NCI-H1417 (cell line): ENCODE measurements around the gene ACSF3.

Source experiments
- DNase-seq, 3 experiments: peaks; one replicate each; lab custom pipeline; 2025; lab: John Stamatoyannopoulos, UW

Gene ACSF3

GRCh38 chr16:89112377-89113151 is 18.9 kb downstream of the ACSF3 start:
- DNase-seq, result no peak

DNA sequence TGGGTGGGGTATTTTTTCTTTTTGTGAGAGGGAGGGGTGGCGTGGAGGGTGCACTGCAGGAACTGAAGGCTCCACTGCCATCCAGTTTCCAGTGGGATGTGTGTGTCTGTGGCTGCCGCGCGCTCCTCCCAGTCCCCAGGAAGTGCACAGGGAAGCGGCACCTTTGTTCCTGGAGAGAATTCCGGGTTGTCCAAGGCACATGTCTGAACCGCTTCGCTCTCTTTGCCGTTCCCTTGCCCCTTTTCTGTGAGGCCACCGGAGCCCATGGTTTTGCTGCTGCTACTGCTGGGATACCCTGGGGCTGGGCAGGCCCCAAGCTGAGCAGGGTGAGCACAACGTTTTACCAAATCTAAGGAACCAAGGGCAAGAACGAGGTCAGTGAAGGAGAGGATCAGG is 19.5 kb downstream of the ACSF3 start:
- DNase-seq, result no peak

GRCh38 chr16:89113661-89114060 is 20.0 kb downstream of the ACSF3 start:
- DNase-seq, result no peak

- DNase-seq, result peak in 1 of 3 experiments; percentile 15
Measured at GRCh38 chr16:89114159-89114981, 20.7 kb downstream of the ACSF3 start.

DNA sequence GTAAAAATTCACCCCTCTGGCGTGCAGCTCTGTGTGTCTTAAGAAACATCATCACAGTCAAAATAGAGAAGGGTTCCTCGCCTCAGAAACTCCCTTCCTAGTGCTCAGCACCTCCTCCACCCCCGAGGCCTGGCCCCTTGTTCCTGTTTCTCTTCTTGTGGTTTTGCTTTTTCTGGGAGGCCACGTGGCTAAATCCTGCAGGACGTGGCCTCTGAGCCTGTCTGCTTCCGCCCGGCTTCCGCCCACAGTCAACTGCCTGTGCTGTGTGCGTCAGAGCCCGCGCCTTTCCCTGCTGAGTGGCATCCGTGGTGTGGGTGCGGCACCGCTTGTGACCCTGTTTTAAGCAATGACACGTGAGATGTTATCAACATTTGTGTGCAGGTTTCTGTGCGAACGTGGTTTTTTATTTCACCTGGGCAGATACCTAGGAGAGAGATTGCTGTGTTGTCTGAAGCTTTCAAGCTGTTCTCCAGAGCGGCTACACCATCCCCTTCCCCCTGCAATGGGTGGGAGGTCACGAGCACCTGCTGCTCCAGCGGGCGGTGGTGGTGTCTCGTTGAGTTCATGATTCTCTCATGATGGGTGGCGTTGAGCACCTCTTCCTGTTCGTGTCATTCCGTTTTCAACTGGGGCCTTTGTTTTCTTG is 21.7 kb downstream of the ACSF3 start:
- peak in 1 of 3 experiments; percentile 60 for DNase-seq

GRCh38 chr16:89116341-89117226 is 22.9 kb downstream of the ACSF3 start:
- no peak for DNase-seq

DNA sequence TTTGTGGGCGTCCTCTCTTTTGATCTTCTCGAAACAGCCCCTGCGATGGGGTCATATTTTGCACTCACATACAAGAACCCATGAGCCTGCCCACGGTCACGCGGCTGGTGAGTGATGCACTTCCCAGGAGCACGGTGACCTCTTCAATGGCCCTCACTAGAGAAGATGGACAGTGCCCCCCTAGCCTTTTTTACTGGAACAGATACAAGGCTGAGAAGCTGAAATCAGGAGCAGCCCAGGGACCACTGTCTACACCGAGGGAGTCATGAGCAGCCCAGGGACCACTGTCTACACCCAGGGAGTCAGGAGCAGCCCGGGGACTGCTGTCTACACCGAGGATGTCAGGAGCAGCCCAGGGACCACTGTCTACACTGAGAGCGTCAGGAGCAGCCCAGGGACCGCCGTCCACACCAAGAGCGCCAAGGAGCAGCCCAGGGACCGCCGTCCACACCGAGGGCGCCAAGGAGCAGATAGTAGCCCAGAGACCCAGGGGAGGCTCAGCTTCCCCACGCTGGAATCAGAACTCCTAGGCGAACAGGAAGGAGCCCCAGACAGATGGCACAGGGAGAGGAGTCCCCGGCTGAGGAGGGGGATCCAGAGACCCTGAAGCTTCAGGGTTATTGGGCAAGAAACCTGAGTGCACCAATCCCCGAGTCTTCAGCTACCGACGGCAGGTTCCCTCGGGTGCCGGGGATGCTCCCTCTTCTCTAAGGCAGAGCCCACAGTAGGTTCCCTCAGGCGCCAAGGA is 23.7 kb downstream of the ACSF3 start:
- DNase-seq, result no peak

DNA sequence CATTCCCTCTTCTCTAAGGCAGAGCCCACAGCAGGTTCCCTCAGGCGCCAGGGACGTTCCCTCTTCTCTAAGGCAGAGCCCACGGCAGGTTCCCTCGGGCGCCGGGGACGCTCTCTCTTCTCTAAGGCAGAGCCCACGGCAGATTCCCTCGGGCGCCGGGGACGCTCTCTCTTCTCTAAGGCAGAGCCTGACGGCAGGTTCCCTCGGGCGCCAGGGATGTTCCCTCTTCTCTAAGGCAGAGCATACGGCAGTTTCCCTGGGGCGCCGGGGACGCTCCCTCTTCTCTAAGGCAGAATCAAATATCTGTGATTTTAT is 24.3 kb downstream of the ACSF3 start:
- DNase-seq, result no peak

DNA sequence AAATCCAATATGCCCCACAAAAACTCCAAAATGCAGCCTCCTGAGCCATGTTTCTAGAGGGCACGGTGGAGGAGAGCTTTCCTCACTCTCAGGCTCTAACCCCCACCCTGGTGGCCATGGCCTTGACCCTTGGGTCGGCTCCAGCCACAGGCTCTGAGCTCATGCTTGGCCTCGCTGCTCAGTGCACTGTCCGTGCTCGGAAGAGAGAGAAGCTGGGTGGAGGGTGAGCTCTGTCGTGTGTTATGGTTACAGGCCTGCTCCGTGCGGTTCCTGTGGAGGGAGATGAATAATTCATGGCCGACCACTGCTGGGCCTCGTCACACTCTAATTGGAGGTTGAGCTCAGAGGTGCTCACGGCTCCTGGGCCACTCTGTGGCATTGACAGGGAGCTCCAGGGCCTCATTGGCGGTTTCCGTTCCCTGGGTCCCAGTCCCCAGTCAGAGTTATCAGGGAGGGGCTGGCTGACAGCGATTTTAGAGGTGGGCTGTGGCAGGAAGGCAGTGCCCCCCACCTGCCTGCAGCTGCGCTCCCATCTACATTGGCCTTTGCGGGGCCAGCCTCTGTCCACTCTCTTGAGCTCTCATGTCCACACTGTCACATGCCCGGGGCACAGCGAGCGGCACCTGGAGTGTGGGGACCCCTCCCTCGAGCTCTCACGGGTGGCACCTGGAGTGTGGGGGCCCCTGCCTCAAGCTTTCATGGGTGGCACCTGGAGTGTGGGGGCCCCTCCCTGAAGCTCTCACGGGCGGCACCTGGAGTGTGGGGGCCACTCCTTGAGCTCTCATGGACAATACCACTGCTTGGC is 24.9 kb downstream of the ACSF3 start:
- peak in 1 of 3 experiments; percentile 61 for DNase-seq

DNA sequence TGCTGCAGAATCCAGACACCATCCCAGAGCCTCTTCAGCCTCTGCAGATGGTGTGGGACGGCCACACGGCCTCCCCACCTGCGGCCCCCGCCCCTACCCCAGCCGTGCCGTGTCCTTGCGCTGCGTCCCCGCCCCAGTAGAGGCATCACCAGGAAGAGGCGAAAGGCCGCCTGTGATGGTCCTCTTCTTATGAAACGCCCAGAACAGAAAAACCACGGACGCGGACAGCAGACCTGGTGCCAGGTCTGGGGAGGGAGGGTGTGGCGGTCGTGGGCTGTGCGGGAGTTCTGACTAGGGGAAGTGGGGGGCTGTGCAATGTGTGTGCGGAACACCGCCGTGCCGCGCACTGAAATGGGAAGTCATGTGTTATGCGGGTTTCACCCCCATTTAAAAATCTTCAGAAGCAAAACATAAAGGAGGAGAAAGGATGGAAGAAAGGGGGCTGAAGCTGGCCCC is 25.5 kb downstream of the ACSF3 start:
- no peak for DNase-seq

- no peak for DNase-seq
Measured at GRCh38 chr16:89119661-89120141, 26.0 kb downstream of the ACSF3 start.

GRCh38 chr16:89120281-89120680 is 26.6 kb downstream of the ACSF3 start:
- DNase-seq, result no peak

DNA sequence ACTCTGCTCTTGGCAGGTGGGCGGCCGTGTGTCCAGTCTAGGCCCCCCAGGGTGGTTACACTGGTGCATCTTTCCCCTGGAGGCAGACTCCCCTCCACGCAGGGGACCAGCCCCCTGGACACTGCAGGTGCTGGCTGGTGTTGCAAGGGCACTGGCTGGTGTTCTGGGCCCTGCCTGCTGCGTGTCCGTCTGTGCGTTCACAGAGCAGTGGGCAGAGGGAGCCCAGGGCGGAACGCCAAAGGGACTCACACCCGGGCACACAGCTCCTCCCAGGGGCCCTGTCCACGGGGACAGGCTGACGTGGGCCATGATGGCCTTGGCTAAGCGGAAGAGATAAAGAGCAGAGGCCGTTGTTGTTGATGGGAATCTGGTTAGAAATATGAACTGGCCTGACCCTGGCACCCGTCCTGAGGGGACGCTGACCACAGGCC is 27.3 kb downstream of the ACSF3 start:
- no peak for DNase-seq

DNA sequence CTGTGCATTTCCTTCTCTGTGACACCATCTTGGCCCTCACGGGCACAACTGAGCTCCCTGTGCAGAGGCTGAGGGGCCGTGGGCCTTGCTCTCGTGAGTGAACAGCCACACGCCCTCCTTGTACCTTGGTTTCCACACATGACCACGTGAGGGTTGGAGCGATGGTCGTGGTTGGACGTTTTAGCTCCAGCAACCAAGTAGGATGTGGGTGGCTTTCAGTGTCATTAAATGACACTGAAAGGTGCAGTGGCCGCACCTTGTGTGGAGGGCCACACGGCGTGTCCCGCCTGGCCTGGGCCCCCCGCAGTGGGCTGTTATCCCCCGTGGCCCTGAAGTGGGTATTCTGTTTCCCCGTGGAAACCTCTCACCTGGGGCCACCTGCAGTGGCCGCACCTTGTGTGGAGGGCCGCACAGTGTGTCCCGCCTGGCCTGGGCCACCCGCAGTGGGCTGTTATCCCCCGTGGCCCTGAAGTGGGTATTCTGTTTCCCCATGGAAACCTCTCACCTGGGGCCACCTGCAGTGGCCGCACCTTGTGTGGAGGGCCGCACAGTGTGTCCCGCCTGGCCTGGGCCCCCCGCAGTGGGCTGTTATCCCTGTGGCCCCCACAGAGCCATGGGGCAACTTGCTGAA is 28.2 kb downstream of the ACSF3 start:
- no peak for DNase-seq

DNA sequence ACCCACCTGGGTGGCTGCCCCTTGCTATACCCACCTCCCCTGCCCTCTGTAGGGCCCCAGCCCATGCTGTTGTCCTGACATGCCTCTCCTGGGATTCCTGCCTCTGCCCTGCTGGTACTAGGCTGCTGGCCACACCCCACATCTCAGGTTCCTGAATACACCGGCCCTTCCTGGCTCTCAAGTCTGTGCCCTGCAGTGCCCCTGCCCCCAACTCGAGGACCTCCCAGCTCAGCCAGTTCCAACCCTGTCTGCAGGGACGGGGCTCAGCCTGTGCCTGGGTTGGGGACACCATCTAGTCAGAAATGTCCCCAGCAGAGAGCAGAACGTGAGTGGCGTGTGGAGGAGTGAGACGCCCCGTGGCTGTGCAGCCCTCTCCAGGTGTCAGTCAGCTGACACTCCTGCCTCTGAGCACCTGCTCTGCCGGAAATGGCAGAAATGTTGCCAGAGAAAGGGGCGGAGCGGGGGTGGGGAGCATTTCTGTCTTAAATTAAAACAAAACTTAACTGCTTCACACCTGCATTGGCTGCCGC is 28.7 kb downstream of the ACSF3 start:
- peak; percentile 78 to 86 (median 86) for DNase-seq

DNA sequence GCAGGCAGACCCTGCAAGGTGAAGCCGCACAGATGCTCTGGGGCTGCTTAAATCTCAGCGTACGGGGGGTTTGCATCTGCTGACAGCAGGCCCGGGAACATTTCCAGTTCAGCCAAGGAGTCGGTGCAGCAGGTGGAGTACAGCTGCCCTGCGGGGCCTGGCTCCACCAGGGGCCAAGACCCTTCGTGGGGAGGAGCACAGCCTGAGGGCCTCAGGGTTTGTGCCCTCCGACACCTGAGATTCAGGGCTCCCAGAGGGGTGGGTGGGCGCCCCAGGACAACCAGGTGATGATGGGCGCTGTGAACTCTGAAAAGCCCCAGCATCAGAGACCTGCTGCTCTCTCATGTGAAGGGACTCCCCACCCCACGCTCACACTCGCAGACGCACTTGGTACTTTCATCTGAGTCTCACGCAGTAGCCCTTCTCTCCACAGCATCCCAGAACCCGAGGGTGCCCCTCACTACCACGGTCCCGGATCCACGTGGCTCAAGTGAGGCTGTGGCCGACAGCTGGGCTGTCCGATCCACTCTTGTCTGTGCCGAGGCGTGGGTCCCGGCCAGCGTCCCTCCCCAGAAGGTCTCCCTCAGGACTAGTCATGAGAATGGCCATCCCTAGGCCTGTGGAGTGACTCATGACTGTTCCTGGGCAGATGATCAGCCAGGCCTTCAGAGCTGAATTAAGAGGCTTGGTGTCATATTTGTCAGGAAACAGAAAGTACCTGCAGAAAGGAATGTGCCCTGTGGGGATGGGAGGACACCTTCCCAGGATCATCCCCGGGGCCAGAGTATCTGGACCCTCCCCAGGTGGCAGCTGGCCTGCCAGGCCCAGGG is 29.6 kb downstream of the ACSF3 start:
- DNase-seq, result no peak

DNA sequence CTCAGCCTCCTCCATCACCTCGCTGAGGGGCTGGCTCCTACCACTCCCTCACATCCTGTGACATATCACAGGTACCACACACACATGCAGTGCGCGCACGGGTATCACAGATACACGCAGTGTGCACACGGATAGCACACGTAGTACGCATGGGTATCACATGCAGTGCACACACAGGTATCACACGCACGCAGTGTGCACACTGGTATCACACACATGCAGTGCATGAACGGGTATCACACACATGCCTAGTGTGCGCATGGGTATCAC is 30.1 kb downstream of the ACSF3 start:
- DNase-seq, result no peak

DNA sequence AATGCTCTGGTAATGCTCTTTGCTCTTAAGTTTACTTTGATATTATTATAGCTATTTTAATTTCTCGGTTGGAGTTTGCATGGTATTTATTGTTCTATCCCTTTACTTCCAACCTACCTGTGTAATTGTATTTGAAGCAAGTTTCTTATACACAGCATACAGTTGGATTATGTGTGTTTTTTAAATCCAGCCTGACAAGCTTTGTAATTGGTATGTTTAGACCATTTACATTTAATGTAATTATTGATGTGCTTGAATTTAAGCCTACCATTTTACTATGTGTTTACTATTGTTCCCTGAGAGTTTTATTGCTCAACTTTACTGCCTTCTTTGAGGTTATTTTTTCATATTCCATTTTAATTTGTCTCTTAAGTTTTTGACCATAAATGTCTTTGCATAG is 35.7 kb downstream of the ACSF3 start:
- DNase-seq, result no peak

- no peak for DNase-seq
Measured at GRCh38 chr16:89130448-89130847, 36.8 kb downstream of the ACSF3 start.
